ENCODE measurements around the gene DTWD2.

DTWD2 gene

DNA sequence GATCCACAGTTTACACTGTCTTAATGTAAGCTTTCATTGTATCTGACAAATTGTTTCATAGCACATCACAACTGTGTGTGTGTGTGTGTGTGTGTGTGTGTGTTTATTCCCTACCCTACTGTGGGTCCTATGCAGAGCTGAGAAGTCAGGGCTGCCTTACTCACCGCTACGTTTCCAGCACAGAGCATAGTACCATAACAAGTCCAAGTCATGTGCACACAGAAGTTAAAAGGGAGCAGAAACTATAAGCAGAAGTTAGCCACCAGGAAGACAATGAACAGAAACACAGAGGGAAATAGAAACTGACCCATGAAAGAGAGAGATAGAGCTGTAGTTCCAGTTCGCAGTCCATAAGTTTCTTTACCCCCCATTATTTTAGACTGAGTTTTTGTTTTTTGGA, 44.3 kb upstream of the DTWD2 start:
- no peak overlapping the region for H3K27ac ChIP-seq
- no peak overlapping the region for H3K4me3 ChIP-seq (IDR thresholded peaks at IDR 0.05; ENCODE audit: insufficient read depth, low read depth, low read length)
- H3K4me1 ChIP-seq (ENCODE audit: low read depth, poor library complexity, severe bottlenecking): peaks cover 31% of the 10 kb centered on the region
- TF ChIP-seq CTCF (conservative IDR thresholded peaks at IDR 0.05; ENCODE audit: low read depth, low read length): no peak
- no peak overlapping the region for H3K9ac ChIP-seq
- no peaks in the 10 kb centered on the region for H3K27me3 ChIP-seq (ENCODE audit: insufficient read depth, low read depth)
- H2AFZ ChIP-seq (ENCODE audit: low read depth): no peak overlapping the region
- peak overlapping the region; percentile 30; the same call in 1 of the 2 replicates for H3K4me2 ChIP-seq
- H3K79me2 ChIP-seq (ENCODE audit: insufficient read depth, low read depth): no peaks in the 10 kb centered on the region
- H4K20me1 ChIP-seq (ENCODE audit: insufficient read depth): no peaks in the 10 kb centered on the region
- H3K36me3 ChIP-seq (ENCODE audit: insufficient read depth): no peaks in the 10 kb centered on the region

DNA sequence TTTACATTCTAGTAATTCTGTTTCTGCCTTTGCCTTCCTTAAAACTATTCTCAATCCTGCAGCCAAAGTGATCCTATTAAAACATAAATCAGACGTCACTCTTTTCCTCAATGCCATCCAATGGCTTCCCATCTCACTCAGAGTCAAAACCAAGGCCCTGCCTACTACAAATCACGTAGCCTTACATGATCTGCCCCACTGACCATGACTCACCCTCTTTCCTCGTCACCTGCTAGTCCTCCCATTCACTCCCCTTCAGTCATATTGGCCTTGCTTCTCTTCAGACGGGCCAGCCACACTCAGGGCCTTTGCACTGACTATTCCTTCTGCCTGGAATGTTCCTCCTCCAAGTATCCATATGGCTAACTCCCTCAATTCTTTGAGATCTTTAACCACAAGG, 43.6 kb upstream of the DTWD2 start:
- H3K79me2 ChIP-seq (ENCODE audit: insufficient read depth, low read depth): no peaks in the 10 kb centered on the region
- no peaks in the 10 kb centered on the region for H3K36me3 ChIP-seq (ENCODE audit: insufficient read depth)
- peak overlapping the region; percentile 54 for H3K4me2 ChIP-seq
- H3K4me3 ChIP-seq (IDR thresholded peaks at IDR 0.05; ENCODE audit: insufficient read depth, low read depth, low read length): no peak overlapping the region
- no peak overlapping the region for H3K27ac ChIP-seq
- H3K9ac ChIP-seq: no peak overlapping the region
- no peaks in the 10 kb centered on the region for H3K27me3 ChIP-seq (ENCODE audit: insufficient read depth, low read depth)
- no peak for TF ChIP-seq CTCF (conservative IDR thresholded peaks at IDR 0.05; ENCODE audit: low read depth, low read length)
- H3K4me1 ChIP-seq (ENCODE audit: low read depth, poor library complexity, severe bottlenecking): peaks cover 31% of the 10 kb centered on the region
- H4K20me1 ChIP-seq (ENCODE audit: insufficient read depth): no peaks in the 10 kb centered on the region
- no peak overlapping the region for H2AFZ ChIP-seq (ENCODE audit: low read depth)

DNA sequence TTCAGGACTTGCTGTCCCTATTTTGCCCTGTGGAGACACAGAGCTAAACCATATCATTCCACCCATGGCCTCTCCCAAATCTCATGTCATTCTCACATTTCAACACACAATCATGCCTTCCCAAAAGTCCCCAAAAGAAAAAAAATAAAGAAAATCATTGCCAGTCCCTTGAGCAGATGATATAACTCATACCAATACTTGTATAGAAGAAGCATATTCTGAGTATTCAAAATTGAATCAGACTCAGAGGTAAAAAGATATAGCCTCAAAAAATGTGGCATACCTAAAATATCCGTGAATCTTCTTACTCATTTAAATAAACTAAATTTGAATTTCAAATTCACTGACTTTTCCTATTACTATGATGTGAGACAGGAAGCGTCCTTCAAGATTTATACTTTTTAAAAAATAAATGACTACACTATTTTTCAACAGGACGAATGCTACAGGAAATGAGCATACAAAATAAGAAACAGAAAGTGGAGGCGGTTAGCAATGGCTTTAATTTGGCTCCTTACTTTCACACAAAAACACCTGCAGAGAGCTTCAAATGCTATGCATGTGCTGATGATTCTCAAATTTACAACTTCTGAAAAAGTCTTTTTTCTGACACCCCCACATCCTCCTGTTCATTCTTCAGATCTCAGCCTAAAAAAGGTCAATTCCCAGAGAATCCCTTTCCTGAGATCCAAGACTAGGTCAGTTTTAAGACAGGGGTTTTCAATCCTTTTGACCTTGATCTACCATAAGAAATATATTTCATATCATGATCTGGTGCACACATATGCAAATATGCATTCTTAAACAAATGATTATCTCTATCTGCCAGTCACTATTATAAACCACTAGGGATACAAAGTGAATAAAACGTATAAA, 42.9 kb upstream of the DTWD2 start:
- Histone ChIP-seq H2AFZ (ENCODE audit: low read depth) (no peak overlapping the region), H3K4me3 (IDR thresholded peaks at IDR 0.05; ENCODE audit: insufficient read depth, low read depth, low read length) (no peak overlapping the region), H3K27ac (no peak overlapping the region; the same call in 1 of the 2 replicates), H3K79me2 (ENCODE audit: insufficient read depth, low read depth) (no peaks in the 10 kb centered on the region), H3K27me3 (ENCODE audit: insufficient read depth, low read depth) (no peaks in the 10 kb centered on the region), H3K9ac (no peak overlapping the region), H3K36me3 (ENCODE audit: insufficient read depth) (no peaks in the 10 kb centered on the region), H3K4me2 (peak overlapping the region; percentile 54), H4K20me1 (ENCODE audit: insufficient read depth) (no peaks in the 10 kb centered on the region), H3K4me1 (ENCODE audit: low read depth, poor library complexity, severe bottlenecking) (peaks cover 31% of the 10 kb centered on the region)
- no peak for TF ChIP-seq CTCF (conservative IDR thresholded peaks at IDR 0.05; ENCODE audit: low read depth, low read length)

DNA sequence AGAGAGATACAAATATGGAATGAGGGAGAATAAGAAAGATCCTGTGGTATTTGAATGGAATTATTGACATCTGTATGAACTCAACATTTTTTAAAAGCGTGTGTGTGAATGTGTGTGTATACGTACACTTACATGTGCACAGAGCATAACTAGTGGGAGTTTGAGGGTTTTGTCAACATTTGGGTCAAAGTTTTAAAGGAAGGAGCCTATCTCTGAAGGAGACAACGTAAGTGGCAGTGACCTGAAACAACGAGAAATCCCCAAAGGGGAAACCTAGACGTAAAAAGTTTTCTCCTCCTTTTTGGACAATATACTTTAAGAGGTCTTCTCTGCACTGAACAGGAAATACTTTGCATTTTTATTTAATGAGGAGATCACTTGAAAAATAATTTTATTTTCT, 40.2 kb upstream of the DTWD2 start:
- Histone ChIP-seq H3K36me3 (ENCODE audit: insufficient read depth) (no peaks in the 10 kb centered on the region), H3K9ac (no peak overlapping the region), H3K27me3 (ENCODE audit: insufficient read depth, low read depth) (no peaks in the 10 kb centered on the region), H3K4me3 (IDR thresholded peaks at IDR 0.05; ENCODE audit: insufficient read depth, low read depth, low read length) (no peak overlapping the region), H3K79me2 (ENCODE audit: insufficient read depth, low read depth) (no peaks in the 10 kb centered on the region), H3K4me1 (ENCODE audit: low read depth, poor library complexity, severe bottlenecking) (peaks cover 31% of the 10 kb centered on the region), H4K20me1 (ENCODE audit: insufficient read depth) (no peaks in the 10 kb centered on the region), H3K27ac (no peak overlapping the region), H2AFZ (ENCODE audit: low read depth) (no peak overlapping the region), H3K4me2 (no peak overlapping the region)
- no peak for TF ChIP-seq CTCF (conservative IDR thresholded peaks at IDR 0.05; ENCODE audit: low read depth, low read length)
